ENCODE data around the gene CARD10.
"Not testable (repeated sequence)": the region's sequence is repeated elsewhere in the genome, so short reads cannot be mapped to it uniquely, and the experiment has no call there.

Gene CARD10

GRCh38 chr22:37527081-37527752 lies 8.0 kb upstream of the CARD10 start:
- not testable (repeated sequence) for DNase-seq (ENCODE audit: low read depth in 2 of 2)

GRCh38 chr22:37526376-37526775 lies 7.2 kb upstream of the CARD10 start:
- DNase-seq (ENCODE audit: low read depth in 2 of 2), result no peak

GRCh38 chr22:37525746-37526350 lies 6.6 kb upstream of the CARD10 start:
- no peak for DNase-seq (ENCODE audit: low read depth in 2 of 2)

GRCh38 chr22:37525073-37525745 lies 6.0 kb upstream of the CARD10 start:
- DNase-seq (ENCODE audit: low read depth in 2 of 2), result peak in 1 of 2 donors; percentile 22

- no peak for DNase-seq (ENCODE audit: low read depth in 2 of 2)
Measured at GRCh38 chr22:37522482-37522881, 3.3 kb upstream of the CARD10 start.

GRCh38 chr22:37521236-37521739 lies 2.1 kb upstream of the CARD10 start:
- no peak for DNase-seq (ENCODE audit: low read depth in 2 of 2)

- no peak for DNase-seq (ENCODE audit: low read depth in 2 of 2)
Measured at GRCh38 chr22:37520776-37521191, 1.6 kb upstream of the CARD10 start.

- DNase-seq (ENCODE audit: low read depth in 2 of 2), result no peak
Measured at GRCh38 chr22:37518509-37519267, 527 bp downstream of the CARD10 start.

GRCh38 chr22:37517826-37518450 lies 1.3 kb downstream of the CARD10 start:
- DNase-seq (ENCODE audit: low read depth in 2 of 2), result no peak

- no peak for DNase-seq (ENCODE audit: low read depth in 2 of 2)
Measured at GRCh38 chr22:37516456-37516855, 2.8 kb downstream of the CARD10 start.

GRCh38 chr22:37515901-37516300 lies 3.3 kb downstream of the CARD10 start:
- DNase-seq (ENCODE audit: low read depth in 2 of 2), result no peak

- no peak for DNase-seq (ENCODE audit: low read depth in 2 of 2)
Measured at GRCh38 chr22:37514526-37515051, 4.6 kb downstream of the CARD10 start.

GRCh38 chr22:37511395-37512104 lies 7.7 kb downstream of the CARD10 start:
- DNase-seq (ENCODE audit: low read depth in 2 of 2), result no peak

- DNase-seq (ENCODE audit: low read depth in 2 of 2), result no peak
Measured at GRCh38 chr22:37510091-37510490, 9.1 kb downstream of the CARD10 start.

- DNase-seq (ENCODE audit: low read depth in 2 of 2), result no peak
Measured at GRCh38 chr22:37509059-37509860, 10.0 kb downstream of the CARD10 start.

GRCh38 chr22:37508431-37508992 lies 10.7 kb downstream of the CARD10 start:
- no peak for DNase-seq (ENCODE audit: low read depth in 2 of 2)

GRCh38 chr22:37507731-37508130 lies 11.5 kb downstream of the CARD10 start:
- no peak for DNase-seq (ENCODE audit: low read depth in 2 of 2)

GRCh38 chr22:37505989-37506388 lies 13.2 kb downstream of the CARD10 start:
- DNase-seq (ENCODE audit: low read depth in 2 of 2), result no peak

GRCh38 chr22:37505565-37505964 lies 13.7 kb downstream of the CARD10 start:
- DNase-seq (ENCODE audit: low read depth in 2 of 2), result no peak

- no peak for DNase-seq (ENCODE audit: low read depth in 2 of 2)
Measured at GRCh38 chr22:37504964-37505363, 14.3 kb downstream of the CARD10 start.

Measured in stimulated activated CD8-positive, alpha-beta memory T cell treated with anti-CD3 and anti-CD28 coated beads, Interleukin-7, amount 100 ng/mL, for 4 hours (primary cell).